Effector CD8-positive, alpha-beta T cell (primary cell): ENCODE results near the gene CARD11.

ENCODE experiments used
- DNase-seq: peaks from one replicate; lab custom pipeline; 2025; lab: John Stamatoyannopoulos, UW

Gene CARD11

DNA sequence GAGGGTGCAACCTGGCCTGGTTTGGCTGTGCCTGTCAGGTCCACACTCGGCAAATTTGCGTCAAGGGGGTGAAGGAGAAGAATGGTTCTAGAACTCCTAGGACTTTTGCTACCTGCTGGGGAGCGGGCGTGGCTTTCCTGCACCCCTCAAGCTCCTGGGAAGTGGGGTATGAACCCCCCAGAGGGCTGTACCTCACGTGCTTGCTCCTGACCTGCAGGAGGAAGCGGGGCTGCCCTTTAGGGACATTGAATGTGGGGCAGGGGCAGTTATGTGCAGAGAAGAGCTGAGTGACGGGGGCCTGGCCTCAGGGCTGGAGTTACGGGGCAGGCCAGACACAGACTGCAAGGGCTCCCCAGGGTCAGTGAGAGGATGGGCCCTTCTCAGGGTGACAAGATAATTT is 138.2 kb downstream of the CARD11 start:
- no peak for DNase-seq

DNA sequence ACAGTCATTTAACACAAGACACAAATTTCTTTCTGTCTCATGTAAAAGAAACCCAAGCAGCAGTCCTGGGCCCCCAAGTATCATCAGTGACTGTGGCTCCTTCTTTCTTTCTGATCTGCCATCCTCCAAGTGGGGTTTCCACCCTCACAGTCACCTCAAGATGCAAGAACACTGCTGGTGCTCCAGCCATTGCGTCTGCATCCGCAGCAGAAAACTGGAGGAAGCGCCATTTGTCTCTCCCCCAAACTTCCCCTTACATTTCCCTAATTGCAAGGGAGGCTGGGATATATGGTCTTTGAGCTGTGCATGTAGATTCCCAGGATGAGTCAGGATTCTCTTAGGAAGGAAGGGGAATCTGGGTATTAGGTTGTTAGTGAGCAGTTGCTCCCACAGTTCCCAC is 138.6 kb downstream of the CARD11 start:
- no peak for DNase-seq

GRCh38 chr7:2904202-2904601 is 139.5 kb downstream of the CARD11 start:
- DNase-seq, result no peak

GRCh38 chr7:2903682-2904162 is 139.9 kb downstream of the CARD11 start:
- no peak for DNase-seq

DNA sequence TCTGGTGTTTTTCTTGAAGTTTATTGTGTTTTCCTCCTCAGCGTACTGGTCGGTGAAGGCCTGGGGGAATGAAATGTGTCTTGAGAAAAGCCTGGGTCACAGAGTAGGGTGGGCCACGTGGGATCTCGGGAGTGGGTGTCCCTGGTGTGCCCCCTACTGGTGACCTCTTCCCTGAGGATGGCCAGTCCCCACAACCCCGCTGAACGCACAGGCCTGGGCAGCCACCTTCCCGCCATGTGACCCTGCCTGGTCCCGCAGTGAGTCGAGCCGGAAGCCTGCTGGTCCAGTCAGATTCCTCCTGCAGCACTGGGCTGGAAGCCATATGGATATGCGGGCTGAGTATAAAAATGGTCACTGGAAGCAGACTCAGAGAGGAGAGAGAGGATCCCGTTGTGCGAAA is 146.6 kb downstream of the CARD11 start:
- DNase-seq, result no peak

GRCh38 chr7:2896131-2896530 is 147.5 kb downstream of the CARD11 start:
- no peak for DNase-seq

GRCh38 chr7:2894118-2894940 is 149.3 kb downstream of the CARD11 start:
- no peak for DNase-seq

- no peak for DNase-seq
Observed at GRCh38 chr7:2893411-2893861, 150.2 kb downstream of the CARD11 start.

DNA sequence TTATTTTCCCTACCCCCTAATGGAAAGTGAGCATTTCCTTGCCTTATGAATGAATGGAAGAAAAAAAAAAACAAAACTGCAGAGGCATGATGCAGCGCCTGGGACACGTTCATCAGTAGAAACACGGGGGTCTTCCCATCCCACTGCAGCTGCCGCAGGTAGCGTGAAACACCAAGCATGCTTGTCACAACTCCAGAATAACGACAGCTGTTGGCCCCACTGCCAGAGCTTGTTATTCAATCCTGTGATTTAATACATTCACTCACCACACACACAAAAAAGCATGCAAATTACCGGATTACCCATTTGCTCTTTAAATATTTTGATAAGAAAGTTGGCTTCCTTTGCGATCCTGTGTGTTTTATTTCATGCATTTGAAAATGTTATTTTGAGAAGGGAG is 151.1 kb downstream of the CARD11 start:
- no peak for DNase-seq

- no peak for DNase-seq
Observed at GRCh38 chr7:2887816-2888215, 155.9 kb downstream of the CARD11 start.

DNA sequence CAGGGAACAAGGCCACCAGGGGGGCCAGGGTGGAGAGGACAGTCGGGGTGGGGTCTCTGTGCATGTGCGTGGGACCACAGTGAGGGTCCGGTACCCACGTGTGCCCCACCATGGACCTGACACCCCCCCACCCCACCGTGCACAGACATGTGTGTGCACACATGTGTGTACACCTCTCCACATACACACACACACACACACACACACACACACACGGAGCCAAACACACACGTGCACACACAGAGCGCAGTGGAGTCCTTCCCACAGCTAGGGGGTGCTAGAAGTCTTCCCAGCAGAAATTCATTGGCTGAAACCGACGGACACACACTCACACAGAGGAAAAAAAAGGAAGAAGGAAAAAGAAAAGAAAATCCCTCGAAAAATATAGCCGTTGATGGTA is 156.8 kb downstream of the CARD11 start:
- DNase-seq, result peak; percentile 24

DNA sequence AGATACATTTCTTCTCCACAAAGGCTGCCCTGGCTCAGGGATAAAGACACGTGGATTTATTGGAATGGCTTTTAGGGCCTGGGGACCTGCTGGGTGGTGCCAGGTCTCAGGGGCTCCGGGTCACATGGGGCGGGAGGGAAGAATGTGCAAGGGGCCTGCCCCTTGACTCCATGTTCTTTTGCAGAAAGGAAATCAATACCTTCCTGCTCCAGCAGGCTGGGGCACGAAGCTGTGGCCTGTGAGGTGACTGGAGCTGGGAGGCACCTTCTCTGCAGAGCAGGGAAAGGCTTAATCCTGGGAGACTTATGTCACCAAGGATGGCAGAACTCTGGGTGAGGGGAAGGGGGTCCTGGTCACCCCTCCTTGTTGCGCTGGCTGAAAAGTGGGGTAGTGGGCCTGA is 157.3 kb downstream of the CARD11 start:
- DNase-seq, result no peak

GRCh38 chr7:2884161-2884560 is 159.5 kb downstream of the CARD11 start:
- DNase-seq, result no peak

GRCh38 chr7:2883101-2883500 is 160.6 kb downstream of the CARD11 start:
- DNase-seq, result no peak

GRCh38 chr7:2882111-2882510 is 161.6 kb downstream of the CARD11 start:
- DNase-seq, result no peak

DNA sequence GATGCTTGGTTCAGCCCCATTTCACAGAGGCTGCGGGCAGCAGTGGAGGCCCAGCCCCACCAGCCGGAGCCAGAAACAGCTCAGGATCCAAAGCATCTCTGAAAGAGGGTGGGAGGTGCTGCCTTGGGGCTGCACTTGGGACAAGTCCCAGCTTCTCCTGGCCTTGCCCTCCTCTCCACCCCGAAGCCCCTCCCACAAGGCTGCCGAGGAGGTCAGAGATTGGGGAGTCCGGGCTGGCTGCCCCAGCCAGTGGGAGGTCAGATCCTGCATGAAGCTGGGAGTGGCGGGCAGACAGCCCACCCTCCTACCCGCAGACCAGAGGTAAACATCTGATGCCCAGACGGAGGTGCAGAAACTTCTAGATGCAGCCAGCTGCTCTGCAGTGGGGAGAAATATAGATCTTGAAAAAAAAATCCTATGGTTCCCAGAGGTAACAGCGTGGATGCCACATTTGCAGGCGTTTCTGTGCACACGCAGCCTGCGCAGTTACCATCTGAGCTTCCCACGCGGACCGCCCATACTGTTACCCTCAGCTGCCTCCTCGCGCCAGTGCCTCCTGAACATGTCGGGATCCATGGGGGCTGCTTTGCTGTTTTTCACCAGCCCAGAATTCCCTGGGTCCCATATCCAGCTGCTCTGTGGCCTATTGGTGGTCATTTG is 162.7 kb downstream of the CARD11 start:
- DNase-seq, result no peak

- DNase-seq, result no peak
Observed at GRCh38 chr7:2880051-2880450, 163.6 kb downstream of the CARD11 start.

DNA sequence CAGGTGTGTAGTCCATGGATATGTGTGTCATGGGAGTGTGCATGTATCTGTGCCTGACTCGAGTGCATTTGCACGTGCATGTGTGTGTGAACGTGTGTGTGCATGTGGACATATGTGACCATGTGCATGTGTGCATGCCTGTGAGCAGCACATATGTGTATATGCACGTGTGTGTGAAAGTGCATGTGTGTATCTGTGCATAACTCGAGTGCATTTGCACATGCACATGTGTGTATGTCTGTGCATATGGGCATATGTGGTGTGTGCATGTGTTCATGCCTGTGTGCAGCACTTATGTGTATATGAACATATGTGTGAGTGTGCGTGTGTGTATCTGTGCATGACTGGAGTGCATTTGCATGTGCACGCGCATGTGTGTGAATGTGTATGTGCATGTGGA is 164.3 kb downstream of the CARD11 start:
- no peak for DNase-seq

DNA sequence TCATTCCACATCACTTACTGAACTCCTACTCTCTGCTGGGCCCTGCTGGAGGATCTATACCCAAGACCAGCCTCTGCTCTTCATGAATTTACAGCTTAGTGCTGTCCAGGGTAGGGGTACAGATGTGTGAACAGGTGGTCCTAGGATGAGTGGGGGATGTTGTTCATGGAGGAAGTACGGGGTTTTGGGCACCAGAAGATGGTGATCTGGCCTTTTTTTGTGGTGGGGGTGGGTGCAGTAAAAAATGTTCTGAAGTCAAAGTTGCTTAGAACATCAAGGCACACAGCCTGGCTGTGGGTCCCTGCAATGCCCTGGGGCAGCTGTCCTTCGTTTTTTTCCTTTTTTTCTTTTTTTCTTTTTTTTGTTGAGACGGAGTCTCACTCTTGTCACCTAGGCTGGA is 165.4 kb downstream of the CARD11 start:
- no peak for DNase-seq

- no peak for DNase-seq
Observed at GRCh38 chr7:2876031-2876731, 167.5 kb downstream of the CARD11 start.

DNA sequence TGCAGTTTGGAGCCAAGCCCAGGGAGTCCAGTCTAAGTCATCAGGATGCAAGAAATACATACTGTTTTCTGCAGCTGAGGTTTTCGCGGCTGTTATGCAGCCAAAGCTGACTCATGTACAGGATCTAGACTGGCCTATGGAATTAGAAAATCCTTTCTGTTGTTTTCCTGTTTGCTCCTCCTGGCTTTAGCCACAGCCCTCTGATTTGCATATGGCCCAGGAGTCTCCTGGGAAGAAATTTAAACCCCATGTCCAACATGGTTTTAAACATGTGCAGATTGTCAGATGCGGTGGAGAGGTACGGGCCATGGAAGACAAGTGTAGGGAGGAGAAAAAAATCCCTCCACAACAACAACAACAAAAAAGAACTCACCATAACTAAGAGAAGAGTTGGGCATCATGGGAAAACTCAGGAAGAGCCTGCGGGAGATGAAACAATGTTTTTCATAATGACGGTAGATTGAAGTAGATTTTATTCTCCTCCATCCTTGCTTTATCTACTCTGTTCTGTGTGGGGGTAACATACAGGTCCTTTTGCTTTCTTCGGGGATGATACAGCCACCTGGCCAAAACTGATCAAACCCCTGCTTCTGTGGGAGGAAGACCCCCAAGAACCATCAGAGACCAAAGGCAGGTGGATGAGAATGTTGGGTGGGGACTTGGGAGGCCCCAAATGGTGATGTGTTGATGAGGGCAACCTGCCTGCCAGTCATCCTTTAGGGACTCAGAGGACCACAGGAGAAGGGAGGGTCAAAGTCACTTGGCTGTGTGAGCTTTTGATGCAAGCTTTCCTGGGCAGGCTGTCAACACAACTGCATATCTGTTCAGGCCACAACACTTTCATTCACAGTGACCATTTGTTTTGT is 169.7 kb downstream of the CARD11 start:
- no peak for DNase-seq

DNA sequence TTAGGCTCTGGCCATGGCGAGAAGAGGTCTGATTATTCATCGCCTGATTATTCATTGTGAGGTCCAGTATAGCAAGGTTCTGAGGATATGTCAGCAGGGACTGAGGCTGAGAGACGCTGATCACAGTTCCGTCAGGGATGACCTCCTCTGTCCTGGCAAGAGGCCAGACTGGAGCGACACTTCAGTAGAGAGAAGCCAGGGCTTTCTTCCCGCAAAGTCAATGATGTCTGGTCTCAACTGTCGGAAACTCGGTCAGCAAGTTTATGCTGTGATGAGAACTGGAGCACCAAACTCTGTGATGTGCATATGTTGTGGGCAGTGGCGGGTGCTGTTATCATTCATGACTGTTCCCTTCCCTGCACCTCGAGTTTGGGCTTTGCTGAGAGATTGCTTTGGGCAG is 170.5 kb downstream of the CARD11 start:
- no peak for DNase-seq
